Measurements from ENCODE around the gene PLEKHG3. TPM values are rescaled to one million over a fixed set of nuclear protein-coding genes. Genes with fewer than 3 reads are reported as not detected.

Gene PLEKHG3
- total RNA-seq, 4 donors from 2014 or later: 58.1 to 273 (median 94.7) TPM

- in situ Hi-C loops (cut with MboI; ENCODE audit: low pct_ligation_motif_present in 1 of 4, low pct_unique_long_range_greater_than_20kb in 1 of 4, low sequenced_read_pairs in 3 of 4): loop anchor here in 3 of 4 donors (5.0 to 25.0 kb wide), 3 partner anchors 89 to 214 kb away; partner anchors contain the start of gene SPTB (in 1 of the 3)
These were observed 30.5 kb upstream of the PLEKHG3 start for GRCh38 chr14:64673748-64674147.

GRCh38 chr14:64674829-64675228 is 29.4 kb upstream of the PLEKHG3 start:
- peak overlapping the region; percentile 42 to 58 (median 54) for H3K27ac ChIP-seq
- H3K9me3 ChIP-seq: no peaks in the 10 kb centered on the region
- H3K36me3 ChIP-seq: no peaks in the 10 kb centered on the region
- no peak overlapping the region for H3K4me3 ChIP-seq
- H3K4me1 ChIP-seq: peaks cover 5 to 39% (median 21%) of the 10 kb centered on the region in 4 donors
- TF ChIP-seq CTCF (IDR thresholded peaks at IDR 0.05) (no peak), POLR2AphosphoS5 (IDR thresholded peaks at IDR 0.05) (no peak), POLR2A (IDR thresholded peaks at IDR 0.05) (no peak), EP300 (IDR thresholded peaks at IDR 0.05; ENCODE audit: low read depth) (no peak)
- no peaks in the 10 kb centered on the region for H3K27me3 ChIP-seq
- WGBS, 2 donors (ENCODE audit: low coverage in 1 of 2): 72 to 84% methylated on average over 3 to 10 of the region's 10 CpGs
- in situ Hi-C loops (cut with MboI; ENCODE audit: low pct_ligation_motif_present in 1 of 4, low pct_unique_long_range_greater_than_20kb in 1 of 4, low sequenced_read_pairs in 3 of 4) (loop anchor here in 3 of 4 donors (5.0 to 25.0 kb wide), 3 partner anchors 87 to 212 kb away; partner anchors contain the start of gene SPTB (in 1 of the 3)), intact Hi-C loops (cut with DNase I; ENCODE audit: low total_unique reads) (loop anchor here (5.0 kb wide), 1 partner anchor 92 kb away; no protein-coding TSS in a partner anchor)
- no peak for DNase-seq

More at GRCh38 chr14:64673748-64674147, 30.5 kb upstream of the PLEKHG3 start:
- DNase-seq: no peak
- Histone ChIP-seq H3K27me3 (no peaks in the 10 kb centered on the region), H3K36me3 (no peaks in the 10 kb centered on the region), H3K4me1 (peaks cover 3 to 38% (median 20%) of the 10 kb centered on the region in 4 donors), H3K4me3 (no peak overlapping the region), H3K9me3 (no peaks in the 10 kb centered on the region), H3K27ac (peak overlapping the region in 1 of 4 donors; percentile 9)
- intact Hi-C loops (cut with DNase I; ENCODE audit: low total_unique reads): loop anchor here (5.0 kb wide), 1 partner anchor 94 kb away; no protein-coding TSS in a partner anchor
- WGBS, 2 donors (ENCODE audit: low coverage in 1 of 2): 51 to 67% methylated on average over 4 to 6 of the region's 6 CpGs
- TF ChIP-seq POLR2A (IDR thresholded peaks at IDR 0.05) (no peak), CTCF (IDR thresholded peaks at IDR 0.05) (no peak), EP300 (IDR thresholded peaks at IDR 0.05; ENCODE audit: low read depth) (no peak), POLR2AphosphoS5 (IDR thresholded peaks at IDR 0.05) (no peak)

- intact Hi-C loops (cut with DNase I; ENCODE audit: low total_unique reads) (no loop called here), in situ Hi-C loops (cut with MboI; ENCODE audit: low pct_ligation_motif_present in 1 of 4, low pct_unique_long_range_greater_than_20kb in 1 of 4, low sequenced_read_pairs in 3 of 4) (loop anchor here in 1 of 4 donors (10.0 kb wide), 1 partner anchor 89 kb away; no protein-coding TSS in a partner anchor)
- H3K27me3 ChIP-seq: no peaks in the 10 kb centered on the region
- peaks cover 8 to 44% (median 26%) of the 10 kb centered on the region in 4 donors for H3K4me1 ChIP-seq
- H3K4me3 ChIP-seq: no peak overlapping the region
- H3K36me3 ChIP-seq: no peaks in the 10 kb centered on the region
- no peaks in the 10 kb centered on the region for H3K9me3 ChIP-seq
- 52% methylated on average over 3 of the region's 3 CpGs; no CpG with 5 or more reads in 1 of the 2 donors for WGBS, 2 donors (ENCODE audit: low coverage in 1 of 2)
- TF ChIP-seq POLR2AphosphoS5 (IDR thresholded peaks at IDR 0.05): no peak
- TF ChIP-seq CTCF (IDR thresholded peaks at IDR 0.05): no peak
- TF ChIP-seq EP300 (IDR thresholded peaks at IDR 0.05; ENCODE audit: low read depth): no peak
- no peak for TF ChIP-seq POLR2A (IDR thresholded peaks at IDR 0.05)
- H3K27ac ChIP-seq: peak overlapping the region; percentile 42 to 58 (median 54)
- peak; percentile 74 for DNase-seq
These were observed 28.9 kb upstream of the PLEKHG3 start for GRCh38 chr14:64675312-64675711.

GRCh38 chr14:64676410-64677008 is 27.7 kb upstream of the PLEKHG3 start:
- no peak for TF ChIP-seq POLR2AphosphoS5 (IDR thresholded peaks at IDR 0.05)
- TF ChIP-seq EP300 (IDR thresholded peaks at IDR 0.05; ENCODE audit: low read depth): no peak
- TF ChIP-seq CTCF (IDR thresholded peaks at IDR 0.05): no peak
- no peak for TF ChIP-seq POLR2A (IDR thresholded peaks at IDR 0.05)
- Histone ChIP-seq H3K27me3 (no peaks in the 10 kb centered on the region), H3K36me3 (no peaks in the 10 kb centered on the region), H3K4me3 (no peak overlapping the region), H3K9me3 (no peaks in the 10 kb centered on the region), H3K27ac (no peak overlapping the region), H3K4me1 (peaks cover 18 to 56% (median 34%) of the 10 kb centered on the region in 4 donors)
- intact Hi-C loops (cut with DNase I; ENCODE audit: low total_unique reads): no loop called here
- no peak for DNase-seq
- in situ Hi-C loops (cut with MboI; ENCODE audit: low pct_ligation_motif_present in 1 of 4, low pct_unique_long_range_greater_than_20kb in 1 of 4, low sequenced_read_pairs in 3 of 4): loop anchor here in 1 of 4 donors (10.0 kb wide), 1 partner anchor 88 kb away; no protein-coding TSS in a partner anchor
- WGBS, 2 donors (ENCODE audit: low coverage in 1 of 2): 74 to 82% methylated on average over 2 to 3 of the region's 3 CpGs
